GM18907 (cell line): ENCODE results near the gene OS9.

Experiments used
- ATAC-seq: cut with Tn5 transposase; IDR thresholded peaks from one replicate; pipeline ENCODE4 v1.9.1; 2021; ENCODE audit warnings: mild to moderate bottlenecking, moderate library complexity; ENCODE audit not compliant: unreplicated experiment

OS9 gene

DNA sequence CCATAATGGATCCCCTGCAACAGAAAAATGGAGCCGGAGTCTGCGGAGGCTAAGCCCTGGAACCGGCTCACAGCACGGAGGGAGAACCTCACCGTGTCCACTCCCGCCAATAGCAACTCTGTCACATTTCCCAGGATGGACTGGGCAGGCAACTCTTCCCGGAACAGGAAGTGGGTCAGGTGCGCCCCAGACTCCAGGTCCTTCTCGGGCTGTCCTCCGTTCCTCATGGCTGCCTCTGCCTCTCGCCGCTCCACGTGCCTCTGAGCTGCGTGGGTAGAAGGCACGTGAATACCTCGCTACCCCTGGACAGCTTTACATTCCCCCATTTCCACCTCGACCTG, 70.7 kb downstream of the OS9 start:
- ATAC-seq, result no peak

DNA sequence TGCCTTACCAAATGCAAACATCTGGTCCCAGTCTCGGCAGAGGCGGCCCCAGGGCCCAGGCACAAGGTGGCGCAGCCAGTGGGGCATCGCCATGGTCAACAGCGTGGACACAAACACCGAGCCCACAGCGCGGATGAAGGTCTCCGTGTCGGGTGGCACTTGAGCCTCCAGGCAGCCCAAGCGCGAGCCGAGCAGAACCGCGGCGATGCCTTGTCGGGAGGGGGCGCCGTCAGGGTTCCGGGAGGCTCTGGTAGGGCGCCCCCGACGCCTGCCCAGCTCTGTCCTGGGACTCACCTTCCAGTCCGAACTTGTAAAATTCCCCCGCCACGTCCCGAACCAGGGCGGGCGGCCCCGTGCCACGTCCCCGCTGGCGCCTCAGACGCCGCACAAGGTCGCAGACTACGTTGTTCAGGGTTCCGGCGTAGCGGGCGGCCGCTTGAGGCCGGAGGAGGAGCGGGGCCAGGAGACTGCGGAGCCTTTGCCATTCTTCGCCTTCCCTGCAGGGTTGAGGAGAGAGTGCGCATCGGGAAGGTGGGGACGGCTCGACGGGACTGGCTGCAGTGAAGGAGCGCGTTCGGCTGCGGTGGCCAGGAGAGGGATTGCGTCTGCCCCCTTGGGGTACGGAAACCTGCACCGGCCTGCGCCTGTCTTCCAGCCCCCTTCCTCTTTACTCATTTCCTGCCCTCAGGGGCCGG, 71.2 kb downstream of the OS9 start:
- ATAC-seq, result peak; percentile 60

DNA sequence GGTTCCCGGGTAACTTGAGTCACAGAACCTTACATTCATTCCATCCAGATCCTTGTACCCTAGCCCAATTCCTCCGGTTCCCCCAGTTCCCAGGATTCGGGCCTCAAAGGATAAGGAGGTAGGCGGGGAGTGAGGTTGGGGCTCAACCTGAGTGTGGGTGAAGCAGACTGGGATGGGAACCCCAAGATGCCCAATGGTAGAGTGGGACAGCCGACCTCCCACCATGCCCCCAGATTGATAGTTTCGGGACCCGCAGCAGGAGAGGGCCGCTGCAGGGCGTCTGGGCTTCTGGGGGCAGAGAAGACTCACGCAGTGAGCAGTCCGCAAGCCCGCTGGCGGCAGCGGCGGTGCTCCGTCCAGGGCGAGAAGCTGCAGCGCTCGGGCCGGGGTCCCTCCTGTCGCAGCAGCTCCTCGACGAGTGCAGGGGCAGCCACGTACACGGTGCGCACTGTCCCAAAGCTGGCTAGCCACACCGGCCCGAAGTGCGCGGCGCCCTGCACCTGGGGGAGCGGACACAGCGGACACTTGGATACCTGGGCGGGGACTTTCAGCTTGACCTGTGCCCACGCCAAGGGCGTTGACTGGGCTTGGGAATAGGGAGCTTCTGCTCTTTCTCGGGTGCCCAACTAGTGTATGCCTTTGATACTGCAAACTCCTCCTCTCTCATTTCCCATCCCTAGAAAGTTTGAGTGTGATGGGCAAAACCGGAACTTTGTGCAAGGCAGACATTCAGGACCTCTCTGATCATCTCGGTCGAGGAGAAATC, 71.9 kb downstream of the OS9 start:
- peak; percentile 6 for ATAC-seq

DNA sequence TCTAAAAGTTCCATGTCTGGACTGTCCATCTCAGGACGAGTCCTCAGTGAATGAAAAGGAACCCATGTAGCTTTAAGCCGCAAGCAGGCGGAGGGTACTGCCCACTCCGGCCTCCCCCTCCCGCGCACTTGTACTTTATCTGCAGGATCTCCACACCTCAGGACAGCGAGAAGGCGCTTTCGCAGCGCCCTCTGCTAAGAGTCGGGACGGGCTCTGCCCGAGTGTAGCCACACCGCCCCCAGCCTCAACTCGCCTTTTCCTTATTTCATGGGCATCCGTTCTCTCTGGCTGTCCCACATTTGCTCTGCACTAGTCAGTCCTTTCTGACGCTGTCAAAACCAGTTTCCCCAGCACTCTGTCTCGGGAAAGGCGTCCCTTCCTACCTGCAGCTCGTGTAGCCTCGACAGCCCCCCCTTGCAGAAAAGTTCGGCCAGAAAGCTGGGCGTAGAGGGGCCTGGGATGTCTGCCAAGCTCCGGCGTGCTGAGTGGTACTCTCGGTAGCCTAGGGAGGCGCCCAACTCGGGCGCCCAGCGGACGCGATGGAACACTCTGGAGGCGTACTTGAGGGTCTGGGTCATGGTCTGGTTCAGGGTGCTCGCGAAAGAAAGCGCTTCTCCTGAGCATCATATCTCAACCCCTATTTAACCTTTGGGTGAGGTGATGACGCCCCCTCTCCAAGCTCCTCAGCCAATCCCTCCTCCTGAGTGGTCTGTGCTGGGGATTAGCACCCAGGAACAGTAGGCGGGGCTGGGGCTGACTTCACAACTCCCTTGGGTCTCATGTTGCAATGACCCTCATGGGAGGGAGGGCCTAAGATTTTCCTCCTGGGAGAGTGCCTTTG, 72.8 kb downstream of the OS9 start, which contains the start of gene CYP27B1:
TSS of gene CYP27B1 (minus strand) at position 615 of the 841 bp plus-strand sequence. CDS start at position 578, 37 bp downstream.
- ATAC-seq, result no peak

DNA sequence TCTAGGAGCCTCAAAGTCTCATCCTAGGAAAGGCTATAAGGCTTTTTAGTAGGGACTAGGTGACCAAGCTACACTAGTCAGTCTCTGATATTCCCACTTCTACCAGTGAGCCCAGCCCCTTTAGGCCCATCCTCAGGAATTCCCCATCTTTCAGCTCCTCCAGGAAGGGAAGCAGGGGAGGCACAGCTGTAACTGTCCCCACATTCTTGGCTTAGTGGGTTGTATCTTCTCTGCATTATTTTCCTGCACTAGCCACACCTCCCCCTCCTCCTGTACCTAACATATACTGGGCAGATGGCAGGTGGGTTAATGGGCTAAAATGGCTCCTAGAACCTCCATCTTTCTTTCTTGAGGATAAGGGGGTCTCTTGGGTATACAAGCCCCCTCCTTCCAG, 73.4 kb downstream of the OS9 start:
- ATAC-seq, result no peak

DNA sequence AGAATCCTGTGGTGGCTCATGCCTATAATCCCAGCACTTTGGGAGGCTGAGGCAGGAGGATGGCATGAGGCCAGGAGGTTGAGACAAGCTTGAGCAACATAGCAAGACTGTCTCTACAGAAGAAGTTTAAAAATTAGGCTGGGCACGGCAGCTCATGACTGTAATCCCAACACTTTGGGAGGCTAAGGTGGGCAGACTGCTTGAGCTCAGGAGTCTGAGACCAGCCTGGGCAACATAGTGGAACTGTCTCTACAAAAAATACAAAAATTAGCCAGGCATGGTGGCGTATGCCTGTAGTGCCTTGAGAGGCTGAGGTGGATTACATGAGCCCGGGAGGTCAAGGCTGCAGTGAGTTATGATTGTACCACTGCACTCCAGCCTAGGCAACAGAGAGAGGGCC, 73.9 kb downstream of the OS9 start:
- no peak for ATAC-seq

DNA sequence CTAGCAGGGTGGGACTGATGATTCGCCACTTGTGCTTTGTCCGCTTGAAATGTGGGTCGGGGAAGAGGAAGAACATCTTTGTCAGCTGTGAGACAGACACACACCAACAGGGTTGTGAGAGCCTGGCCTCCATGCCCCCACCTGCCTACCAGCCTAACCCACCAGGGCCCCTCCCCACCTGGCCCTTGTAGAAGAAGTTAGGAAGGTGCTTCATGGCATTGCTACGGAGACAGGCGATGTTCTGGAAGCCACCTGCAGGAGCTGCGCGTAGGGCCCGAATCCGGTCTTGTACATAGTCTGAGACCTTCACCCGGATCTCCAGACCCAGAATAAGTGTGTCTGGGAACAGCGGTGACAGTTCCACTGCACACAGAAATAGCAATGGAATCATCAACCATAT, 75.7 kb downstream of the OS9 start:
- no peak for ATAC-seq

DNA sequence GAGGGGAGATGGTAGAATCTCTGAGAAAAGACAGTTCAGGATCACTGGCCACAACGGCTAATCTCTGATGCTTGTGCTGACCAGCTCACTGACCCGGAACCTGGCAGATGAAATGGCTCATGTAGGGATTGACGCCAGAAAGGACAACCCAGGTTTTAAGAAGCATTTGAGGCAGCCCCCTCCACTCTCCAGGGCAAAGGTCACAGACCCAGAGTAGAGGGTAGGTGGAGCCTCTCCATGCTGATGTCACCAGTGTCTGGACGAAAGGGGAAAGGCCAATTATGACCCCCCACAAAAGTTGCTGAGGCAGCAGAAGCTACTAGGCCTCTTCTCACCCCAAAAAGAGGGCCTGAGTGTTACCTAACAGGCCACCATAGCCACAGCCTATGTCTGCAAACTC, 76.8 kb downstream of the OS9 start:
- no peak for ATAC-seq
